Spinal cord (tissue), 10 donors: ENCODE data around the gene CCDC88B. TPM values are rescaled to one million over a fixed set of nuclear protein-coding genes. Genes with fewer than 3 reads are reported as not detected.

Source experiments
- DNase-seq, 6 donors: peaks; one replicate each; pipeline versions ENCODE4 v3.0.0 to v3.0.0-alpha.2; 2013 to 2015; ENCODE audit warnings: low spot score in 6 of 6, low read depth in 4 of 6
- H3K27ac ChIP-seq: one replicate; pipeline ENCODE4 v1.5.1; 2013; ENCODE audit warnings: low read depth, low read length, control low read depth
- H3K27me3 ChIP-seq: one replicate; pipeline ENCODE4 v1.6.1; 2013; ENCODE audit warnings: low read length; ENCODE audit not compliant: control insufficient read depth, insufficient read depth
- H3K36me3 ChIP-seq: one replicate; pipeline ENCODE4 v1.6.1; 2013; ENCODE audit warnings: low read length; ENCODE audit not compliant: control insufficient read depth, insufficient read depth
- H3K4me1 ChIP-seq: one replicate; pipeline ENCODE4 v1.6.1; 2013; ENCODE audit warnings: low read length; ENCODE audit not compliant: control insufficient read depth, insufficient read depth
- H3K4me3 ChIP-seq: one replicate; pipeline ENCODE4 v1.5.1; 2013; ENCODE audit warnings: low read depth, low read length, control low read depth
- H3K9me3 ChIP-seq: one replicate; pipeline ENCODE4 v1.6.1; 2013; ENCODE audit warnings: low read length; ENCODE audit not compliant: control insufficient read depth, insufficient read depth
- WGBS: methylation state at CpG from one replicate; pipeline ENCODE4 v1.1.5; 2013; ENCODE audit warnings: missing lambda C conversion rate; ENCODE audit not compliant: insufficient coverage; 5-methylcytosine and 5-hydroxymethylcytosine counted together
- polyA plus RNA-seq, 2 donors: library from polyadenylated mRNA; unstranded; fragments of 120-200 nt; gene quantifications; one replicate each; pipeline ENCODE4 v1.2.1, GENCODE V29; 2013; ENCODE audit not compliant: insufficient read length in 2 of 2
- total RNA-seq, 2 donors: library from RNA; depleted of rRNA in 1 of 2; stranded (reverse); fragments of 120-200 nt in 1 of 2; fragments of >200 nt in 1 of 2; gene quantifications; one replicate each; pipeline versions ENCODE4 v1.2.3 to v1.2.4, GENCODE V29; 2013 to 2014
- donor health status: healthy.

Gene CCDC88B
- total and polyA plus RNA-seq, 4 donors = 4.2 to 8.4 (median 7.7) TPM

DNA sequence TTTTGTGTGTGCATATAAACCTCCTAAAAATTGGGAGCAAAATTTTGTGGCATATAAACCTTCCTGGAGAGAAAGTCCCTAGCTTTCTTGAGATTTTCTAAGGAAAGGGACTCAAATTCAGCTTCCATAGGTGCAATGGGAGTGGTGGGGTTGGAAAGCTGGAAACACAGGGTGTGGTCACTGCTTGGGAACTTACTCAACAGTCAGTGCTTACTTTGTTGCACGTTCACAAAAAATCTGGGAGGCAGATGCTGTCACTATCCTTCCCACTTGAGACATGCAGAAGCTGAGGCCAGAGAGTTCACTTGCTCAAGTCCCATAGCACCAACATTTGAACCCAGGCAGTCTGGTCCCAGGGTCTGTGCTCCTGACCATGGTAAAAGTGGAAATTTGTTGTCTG, 43.8 kb upstream of the CCDC88B start:
- H3K4me1 ChIP-seq = peaks cover 65% of the 10 kb centered on the region
- WGBS = 33% methylated on average over 1 of the region's 1 CpG

DNA sequence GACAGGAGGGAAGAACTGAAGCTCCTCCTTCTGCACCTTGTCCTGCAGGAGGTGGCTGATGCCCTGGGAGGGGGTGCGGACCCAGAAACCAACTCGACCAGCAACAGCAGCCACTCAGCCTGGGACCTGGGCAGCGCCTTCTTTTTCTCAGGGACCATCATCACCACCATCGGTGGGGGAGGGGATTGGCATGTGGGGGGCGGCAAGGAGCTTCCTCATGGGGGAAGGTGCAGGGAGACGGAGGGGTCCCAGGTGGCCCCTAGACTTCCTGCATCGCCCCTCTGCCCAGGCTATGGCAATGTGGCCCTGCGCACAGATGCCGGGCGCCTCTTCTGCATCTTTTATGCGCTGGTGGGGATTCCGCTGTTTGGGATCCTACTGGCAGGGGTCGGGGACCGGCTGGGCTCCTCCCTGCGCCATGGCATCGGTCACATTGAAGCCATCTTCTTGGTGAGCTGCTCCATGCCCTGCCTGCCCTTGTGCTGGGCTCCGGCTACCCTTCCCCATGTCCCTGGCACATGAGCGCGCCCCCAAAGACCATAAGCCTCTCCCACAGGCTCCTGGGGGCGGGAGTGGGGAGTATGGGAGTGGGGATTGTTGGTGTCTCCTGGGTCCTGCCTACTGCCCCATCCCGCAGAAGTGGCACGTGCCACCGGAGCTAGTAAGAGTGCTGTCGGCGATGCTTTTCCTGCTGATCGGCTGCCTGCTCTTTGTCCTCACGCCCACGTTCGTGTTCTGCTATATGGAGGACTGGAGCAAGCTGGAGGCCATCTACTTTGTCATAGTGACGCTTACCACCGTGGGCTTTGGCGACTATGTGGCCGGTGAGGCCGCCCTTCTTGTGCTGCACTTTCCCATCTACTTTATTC, 42.9 kb upstream of the CCDC88B start:
- Histone ChIP-seq H3K36me3 (peaks cover 8% of the 10 kb centered on the region), H3K4me1 (peaks cover 68% of the 10 kb centered on the region), H3K4me3 (no peak overlapping the region), H3K27me3 (peaks cover 89% of the 10 kb centered on the region), H3K27ac (no peak overlapping the region), H3K9me3 (no peaks in the 10 kb centered on the region)
- 23% methylated on average over 28 of the region's 34 CpGs for WGBS
- no peak for DNase-seq

More for the DNA sequence above, 43.8 kb upstream of the CCDC88B start:
- H3K4me3 ChIP-seq = no peak overlapping the region
- DNase-seq = no peak
- H3K36me3 ChIP-seq = peaks cover 8% of the 10 kb centered on the region
- peaks cover 82% of the 10 kb centered on the region for H3K27me3 ChIP-seq
- no peak overlapping the region for H3K27ac ChIP-seq
- H3K9me3 ChIP-seq = no peaks in the 10 kb centered on the region

DNA sequence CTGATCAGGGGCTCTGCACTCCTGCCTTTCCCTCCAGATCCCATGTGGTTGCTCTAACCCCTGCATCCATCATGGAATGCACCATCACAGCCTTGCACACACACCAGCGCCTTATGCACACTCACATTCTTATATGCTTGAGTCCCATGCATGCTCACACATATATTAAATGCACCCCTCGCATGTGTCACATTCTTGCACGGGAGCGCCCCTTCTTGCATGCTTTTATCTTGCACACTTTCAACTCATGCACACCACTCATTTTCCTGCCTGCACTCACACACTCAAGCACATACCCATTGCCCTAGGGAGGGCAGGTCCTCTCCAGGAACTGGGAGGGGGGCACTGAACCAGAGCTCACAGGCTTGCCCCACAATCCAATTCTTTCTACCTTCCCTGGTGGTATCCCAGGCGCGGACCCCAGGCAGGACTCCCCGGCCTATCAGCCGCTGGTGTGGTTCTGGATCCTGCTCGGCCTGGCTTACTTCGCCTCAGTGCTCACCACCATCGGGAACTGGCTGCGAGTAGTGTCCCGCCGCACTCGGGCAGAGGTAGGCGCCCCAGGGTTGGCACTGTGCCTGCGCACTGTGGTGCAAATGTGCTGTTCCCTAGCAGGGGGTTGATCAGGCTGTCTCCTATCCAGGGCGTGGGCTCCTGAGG, 42.2 kb upstream of the CCDC88B start:
- H3K4me1 ChIP-seq = peaks cover 62% of the 10 kb centered on the region
- peaks cover 8% of the 10 kb centered on the region for H3K36me3 ChIP-seq
- no peak overlapping the region for H3K4me3 ChIP-seq
- no peaks in the 10 kb centered on the region for H3K9me3 ChIP-seq
- WGBS = 44% methylated on average over 18 of the region's 18 CpGs
- no peak overlapping the region for H3K27ac ChIP-seq
- H3K27me3 ChIP-seq = peaks cover 83% of the 10 kb centered on the region
- DNase-seq = no peak

DNA sequence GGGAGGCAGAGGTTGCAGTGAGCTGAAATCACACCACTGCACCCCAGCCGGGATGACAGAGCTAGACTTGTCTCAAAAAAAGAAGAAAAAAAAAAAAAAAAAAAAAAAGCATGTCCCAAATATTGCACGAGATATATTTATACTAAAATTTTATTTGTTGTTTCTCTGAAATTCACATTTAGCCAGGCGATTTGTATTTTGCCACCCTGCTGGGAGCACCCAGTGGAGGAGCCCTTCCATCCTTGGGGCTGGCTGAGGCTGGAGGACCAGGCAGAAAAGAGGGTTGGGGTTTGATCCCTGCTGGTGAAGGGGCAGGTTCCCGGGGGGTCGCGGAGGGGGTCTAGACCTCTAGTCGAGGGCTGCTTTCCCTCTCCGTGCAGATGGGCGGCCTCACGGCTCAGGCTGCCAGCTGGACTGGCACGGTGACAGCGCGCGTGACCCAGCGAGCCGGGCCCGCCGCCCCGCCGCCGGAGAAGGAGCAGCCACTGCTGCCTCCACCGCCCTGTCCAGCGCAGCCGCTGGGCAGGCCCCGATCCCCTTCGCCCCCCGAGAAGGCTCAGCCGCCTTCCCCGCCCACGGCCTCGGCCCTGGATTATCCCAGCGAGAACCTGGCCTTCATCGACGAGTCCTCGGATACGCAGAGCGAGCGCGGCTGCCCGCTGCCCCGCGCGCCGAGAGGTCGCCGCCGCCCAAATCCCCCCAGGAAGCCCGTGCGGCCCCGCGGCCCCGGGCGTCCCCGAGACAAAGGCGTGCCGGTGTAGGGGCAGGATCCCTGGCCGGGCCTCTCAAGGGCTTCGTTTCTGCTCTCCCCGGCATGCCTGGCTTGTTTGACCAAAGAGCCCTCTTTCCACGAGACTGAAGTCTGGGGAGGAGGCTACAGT, 40.8 kb upstream of the CCDC88B start:
- Histone ChIP-seq H3K9me3 (no peaks in the 10 kb centered on the region), H3K27ac (no peak overlapping the region), H3K4me3 (no peak overlapping the region), H3K4me1 (peaks cover 58% of the 10 kb centered on the region), H3K36me3 (peaks cover 8% of the 10 kb centered on the region), H3K27me3 (peaks cover 77% of the 10 kb centered on the region)
- peak in 2 of 6 donors; percentile 43 to 78 for DNase-seq
- WGBS = 10% methylated on average over 58 of the region's 60 CpGs

DNA sequence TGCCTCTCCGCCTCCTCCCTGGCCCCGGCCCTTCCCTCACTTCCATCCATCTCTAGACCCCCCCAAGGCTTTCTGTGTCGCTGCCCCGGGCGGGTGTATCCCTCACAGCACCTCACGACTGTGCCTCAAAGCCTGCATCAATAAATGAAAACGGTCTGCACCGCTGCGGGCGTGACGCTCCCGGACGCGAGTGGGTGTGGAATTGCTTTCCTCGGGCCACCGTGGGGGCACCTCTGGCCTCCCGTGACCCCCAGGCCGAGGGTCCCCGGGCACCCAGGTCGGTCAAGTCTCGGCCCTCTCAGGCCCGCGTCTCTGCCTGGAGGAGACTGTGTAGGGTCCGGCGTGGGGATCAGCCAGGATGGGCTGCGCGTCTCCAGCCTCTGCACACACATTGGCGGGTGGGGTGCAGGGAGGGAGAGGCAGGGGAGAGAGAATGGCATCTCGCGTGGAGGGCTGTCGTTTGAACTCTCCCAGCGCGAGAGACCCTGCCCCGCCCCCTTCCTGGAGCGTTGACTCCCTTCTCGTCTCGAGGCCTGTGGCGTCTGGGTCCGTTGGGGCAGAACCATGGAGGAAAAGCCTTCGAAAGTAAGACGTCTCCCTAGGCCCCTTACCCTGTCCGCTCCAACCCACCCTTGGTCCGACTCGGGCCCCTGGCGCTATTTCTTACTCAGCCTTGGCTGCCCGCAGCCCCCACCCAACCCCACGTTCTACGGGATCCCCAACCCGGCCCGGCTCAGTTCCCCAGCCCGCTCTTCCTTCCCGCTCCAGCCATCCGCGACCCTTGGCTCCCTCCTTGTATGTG, 40.0 kb upstream of the CCDC88B start, which contains the start of gene CATSPERZ:
Gene CATSPERZ (plus strand): TSS at position 512 of the 802 bp plus-strand sequence. CDS start 53 bp downstream, at position 565.
- peak in 1 of 6 donors; percentile 23 for DNase-seq
- peaks cover 73% of the 10 kb centered on the region for H3K27me3 ChIP-seq
- peaks cover 8% of the 10 kb centered on the region for H3K36me3 ChIP-seq
- H3K27ac ChIP-seq = no peak within 1 kb of the TSS
- H3K4me3 ChIP-seq = no peak within 1 kb of the TSS
- no peaks in the 10 kb centered on the region for H3K9me3 ChIP-seq
- WGBS = 15% methylated on average over 52 of the region's 54 CpGs
- peaks cover 57% of the 10 kb centered on the region for H3K4me1 ChIP-seq

DNA sequence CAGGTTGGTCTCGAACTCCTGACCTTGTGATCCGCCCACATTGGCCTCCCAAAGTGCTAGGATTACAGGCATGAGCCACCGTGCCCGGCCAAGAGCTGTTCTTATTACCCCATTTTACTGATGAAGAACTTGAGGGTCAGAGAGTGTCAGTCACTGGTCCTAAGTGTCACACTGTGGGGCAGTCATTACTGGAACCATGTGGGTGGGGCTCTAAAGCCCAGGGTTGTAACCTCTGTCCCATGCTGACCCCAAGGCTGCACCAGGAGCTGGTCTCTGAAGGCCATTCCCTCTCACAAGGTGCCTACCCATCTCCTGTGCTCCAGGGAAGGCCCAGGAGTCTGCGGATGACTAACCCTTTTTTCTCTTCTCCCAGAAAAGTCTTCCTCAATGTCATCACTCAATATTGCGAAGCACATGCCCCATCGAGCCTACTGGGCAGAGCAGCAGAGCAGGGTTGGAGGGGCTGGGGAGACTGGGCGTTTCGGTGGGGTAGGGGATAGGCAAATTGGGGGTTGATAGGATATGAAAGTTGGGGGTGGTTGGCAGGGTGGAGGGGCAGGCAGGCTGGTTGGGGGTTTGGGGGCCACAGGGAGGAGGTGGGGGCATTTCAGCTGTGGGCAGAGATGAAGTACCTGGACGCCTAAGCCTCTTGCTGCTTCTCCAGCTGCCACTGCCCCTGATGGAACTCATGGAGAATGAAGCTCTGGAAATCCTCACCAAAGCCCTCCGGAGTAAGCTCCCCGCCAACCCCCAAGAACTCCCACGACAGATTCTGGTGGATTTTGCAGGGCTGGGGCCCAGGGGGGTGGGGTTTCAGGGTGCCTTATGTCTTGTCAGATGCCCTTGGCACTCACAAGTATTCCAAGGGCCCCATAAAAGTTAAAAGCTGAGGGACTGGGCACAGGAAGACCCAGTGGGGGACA, 36.6 kb upstream of the CCDC88B start:
- H3K4me3 ChIP-seq = no peak overlapping the region
- no peak for DNase-seq
- peaks cover 6% of the 10 kb centered on the region for H3K36me3 ChIP-seq
- WGBS = 87% methylated on average over 7 of the region's 13 CpGs
- peaks cover 40% of the 10 kb centered on the region for H3K27me3 ChIP-seq
- peaks cover 60% of the 10 kb centered on the region for H3K4me1 ChIP-seq
- no peak overlapping the region for H3K27ac ChIP-seq
- no peaks in the 10 kb centered on the region for H3K9me3 ChIP-seq

DNA sequence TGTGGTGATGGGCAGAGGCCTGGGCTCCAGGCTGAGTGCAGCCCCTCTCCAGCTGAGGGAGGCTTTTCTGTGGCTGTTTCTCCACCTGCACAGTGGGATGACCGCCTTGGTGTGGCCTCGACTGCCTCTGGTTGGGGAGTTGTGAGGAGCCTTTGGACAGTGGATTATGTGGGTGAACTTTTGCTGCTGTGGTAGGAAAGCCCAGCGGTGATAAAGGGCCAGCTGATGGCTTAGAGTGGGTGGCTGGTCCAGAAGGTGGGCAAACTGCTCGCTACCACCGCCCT, 36.0 kb upstream of the CCDC88B start:
- Histone ChIP-seq H3K36me3 (peaks cover 6% of the 10 kb centered on the region), H3K27ac (peak overlapping the region; percentile 95), H3K4me1 (peaks cover 56% of the 10 kb centered on the region), H3K9me3 (no peaks in the 10 kb centered on the region), H3K4me3 (peak overlapping the region; percentile 77), H3K27me3 (peaks cover 34% of the 10 kb centered on the region)
- 29% methylated on average over 4 of the region's 5 CpGs for WGBS
- DNase-seq = no peak

DNA sequence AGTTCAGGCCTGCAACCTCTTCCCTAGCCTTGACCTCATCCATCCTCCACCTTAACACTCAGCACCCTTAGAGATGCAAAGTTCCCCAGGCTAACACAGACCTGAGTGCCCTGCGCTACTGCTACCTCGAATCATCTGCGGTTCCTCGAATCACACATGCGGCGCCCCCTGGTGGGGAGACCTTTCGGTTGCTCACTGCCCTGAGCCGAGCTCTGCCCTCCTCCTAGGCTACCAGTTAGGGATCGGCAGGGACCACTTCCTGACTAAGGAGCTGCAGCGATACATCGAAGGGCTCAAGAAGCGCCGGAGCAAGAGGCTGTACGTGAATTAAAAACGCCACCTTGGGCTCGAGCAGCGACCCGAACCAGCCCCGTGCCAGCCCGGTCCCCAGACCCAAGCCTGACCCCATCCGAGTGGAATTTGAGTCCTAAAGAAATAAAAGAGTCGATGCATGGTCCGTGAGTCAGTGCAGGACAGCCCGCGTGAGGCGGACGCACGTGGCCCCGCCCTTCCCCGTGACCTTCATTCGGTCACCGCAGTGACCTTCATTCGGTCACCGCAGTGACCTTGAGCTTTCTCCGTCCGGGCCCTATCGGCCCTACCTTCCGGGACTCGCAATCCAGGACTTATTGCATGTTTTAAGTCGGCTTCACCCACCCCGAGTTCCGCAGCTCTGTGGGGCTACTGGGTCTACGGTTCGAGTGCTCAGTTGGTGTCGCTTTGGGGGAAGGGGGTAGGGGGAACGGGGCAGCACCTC, 35.5 kb upstream of the CCDC88B start:
- Histone ChIP-seq H3K36me3 (peaks cover 6% of the 10 kb centered on the region), H3K4me3 (peak overlapping the region; percentile 77), H3K4me1 (peaks cover 51% of the 10 kb centered on the region), H3K27ac (peak overlapping the region; percentile 95), H3K27me3 (peaks cover 29% of the 10 kb centered on the region), H3K9me3 (no peaks in the 10 kb centered on the region)
- peak in 4 of 6 donors; percentile 63 to 93 (median 82) for DNase-seq
- under 1% methylated on average over 39 of the region's 46 CpGs for WGBS
